HG03135 (cell line): ENCODE results near the gene LMTK2.

Source experiments
- ATAC-seq: cut with Tn5 transposase; IDR thresholded peaks from one replicate; pipeline ENCODE4 v1.9.1; 2021; ENCODE audit warnings: mild to moderate bottlenecking, moderate library complexity; ENCODE audit not compliant: unreplicated experiment

The LMTK2 gene

GRCh38 chr7:98174334-98175259 is 67.9 kb downstream of the LMTK2 start:
- ATAC-seq = no peak

DNA sequence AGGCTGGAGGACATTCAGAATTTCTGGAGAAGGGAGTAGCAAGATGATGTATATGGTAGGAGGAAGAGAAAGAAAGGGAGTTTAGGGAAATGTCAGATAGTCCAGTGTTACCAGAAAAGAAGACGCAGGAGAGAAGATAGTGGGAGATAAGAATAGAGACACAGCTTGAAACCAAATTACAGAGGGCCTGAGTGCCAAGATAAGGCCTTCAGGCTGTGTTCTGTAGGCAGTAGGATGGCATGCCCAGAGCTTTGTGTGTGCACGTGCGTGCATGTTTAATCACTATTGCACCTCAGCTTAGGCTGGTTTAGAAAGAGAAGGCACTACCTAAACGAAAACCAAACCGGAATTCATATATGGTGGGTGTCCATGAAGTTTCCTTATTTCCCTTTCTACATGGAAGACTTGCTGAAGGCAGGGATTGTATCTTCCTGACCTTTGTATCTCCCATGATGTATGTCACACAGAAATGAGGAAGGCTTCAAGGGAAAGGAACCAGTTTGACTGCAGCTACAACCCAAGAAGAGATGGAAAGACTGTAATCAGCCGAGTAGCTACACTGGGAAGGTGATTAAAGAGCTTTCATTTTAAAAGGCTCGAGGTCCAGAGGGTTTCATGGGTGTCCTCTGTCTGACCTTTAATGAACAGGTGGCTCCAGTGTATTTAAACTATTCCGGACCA is 68.7 kb downstream of the LMTK2 start:
- no peak for ATAC-seq

DNA sequence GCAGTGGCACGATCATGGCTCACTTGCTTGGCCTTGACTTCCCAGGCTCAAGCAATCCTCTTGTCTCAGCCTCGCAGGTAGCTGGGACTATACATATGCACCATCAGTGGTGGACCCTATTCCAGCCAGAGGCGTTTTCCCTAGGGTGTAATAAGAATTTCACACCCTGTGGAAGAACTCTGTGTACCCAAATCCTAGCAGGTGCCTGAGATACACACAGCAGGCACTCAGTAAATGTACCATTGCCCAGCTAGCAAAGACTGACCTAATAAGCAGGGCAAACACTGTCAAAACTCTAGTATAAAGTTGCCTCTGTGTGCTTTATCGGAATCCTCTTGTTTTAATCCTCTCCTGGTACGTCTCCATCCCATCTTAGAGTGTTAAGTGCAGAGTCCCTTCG is 70.9 kb downstream of the LMTK2 start:
- ATAC-seq = no peak

GRCh38 chr7:98178321-98178720 is 71.7 kb downstream of the LMTK2 start:
- ATAC-seq = no peak

GRCh38 chr7:98178762-98179490 is 72.3 kb downstream of the LMTK2 start:
- no peak for ATAC-seq

- ATAC-seq = no peak
Measured at GRCh38 chr7:98180751-98181150, 74.1 kb downstream of the LMTK2 start.

DNA sequence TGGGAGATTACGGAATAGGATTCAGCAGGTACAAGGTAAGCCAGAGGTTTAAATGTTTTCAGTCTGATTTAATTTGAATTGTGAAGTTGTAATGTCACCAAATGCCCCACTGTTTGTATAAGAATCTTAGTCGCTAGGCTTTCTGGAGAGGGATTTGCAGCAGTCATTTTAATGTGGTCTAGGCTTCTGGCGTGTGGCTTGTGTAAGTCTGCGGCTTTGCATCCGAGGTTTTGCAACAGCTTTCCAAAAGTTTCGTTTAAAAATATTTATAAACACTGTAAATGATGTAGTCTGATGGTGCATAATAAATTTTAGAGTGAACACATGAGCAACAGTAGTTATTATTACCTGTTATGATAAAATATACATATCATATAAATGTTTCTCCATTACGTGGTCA is 78.4 kb downstream of the LMTK2 start:
- no peak for ATAC-seq

GRCh38 chr7:98186452-98187137 is 79.9 kb downstream of the LMTK2 start:
- no peak for ATAC-seq

DNA sequence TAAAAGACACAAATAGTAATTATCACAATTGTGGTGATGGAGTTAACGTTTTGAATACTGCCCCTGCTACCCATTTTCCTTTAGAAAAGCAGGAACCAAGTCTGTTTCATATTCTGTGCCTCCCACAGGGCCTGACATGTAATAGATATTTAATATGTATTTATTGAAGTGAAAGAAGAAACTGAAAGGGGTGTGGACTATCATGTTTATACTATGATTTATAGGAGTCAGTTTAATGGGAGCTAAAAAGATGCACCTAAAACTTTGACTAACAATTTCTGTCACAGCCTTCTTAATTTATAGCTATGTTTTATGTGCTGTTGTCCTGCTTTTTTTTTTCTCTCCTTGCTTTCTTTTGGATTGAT is 80.5 kb downstream of the LMTK2 start:
- ATAC-seq = no peak

GRCh38 chr7:98189559-98189958 is 82.9 kb downstream of the LMTK2 start:
- ATAC-seq = no peak

DNA sequence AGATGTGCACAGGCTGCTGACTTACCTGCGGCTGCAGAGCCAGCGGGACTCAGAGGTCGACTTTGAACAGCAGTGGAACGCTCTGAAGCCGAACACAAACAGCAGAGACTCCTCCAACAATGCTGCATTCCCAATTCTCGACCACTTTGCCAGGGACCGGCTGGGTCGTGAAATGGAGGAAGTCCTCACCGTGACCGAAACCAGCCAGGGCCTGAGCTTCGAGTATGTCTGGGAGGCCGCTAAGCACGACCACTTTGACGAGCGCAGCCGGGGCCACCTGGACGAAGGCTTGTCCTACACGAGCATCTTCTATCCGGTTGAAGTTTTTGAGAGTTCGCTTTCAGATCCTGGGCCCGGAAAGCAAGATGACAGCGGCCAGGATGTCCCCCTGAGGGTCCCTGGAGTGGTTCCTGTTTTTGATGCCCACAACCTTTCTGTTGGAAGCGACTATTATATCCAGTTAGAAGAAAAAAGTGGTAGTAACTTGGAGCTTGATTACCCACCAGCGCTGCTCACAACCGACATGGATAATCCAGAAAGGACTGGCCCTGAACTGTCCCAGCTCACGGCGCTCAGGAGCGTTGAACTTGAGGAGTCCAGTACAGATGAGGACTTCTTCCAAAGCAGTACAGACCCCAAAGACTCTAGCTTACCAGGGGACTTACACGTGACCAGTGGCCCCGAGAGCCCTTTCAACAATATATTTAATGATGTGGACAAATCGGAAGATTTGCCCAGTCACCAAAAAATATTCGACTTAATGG is 85.2 kb downstream of the LMTK2 start:
- ATAC-seq = no peak

GRCh38 chr7:98192781-98193457 is 86.3 kb downstream of the LMTK2 start:
- ATAC-seq = no peak

DNA sequence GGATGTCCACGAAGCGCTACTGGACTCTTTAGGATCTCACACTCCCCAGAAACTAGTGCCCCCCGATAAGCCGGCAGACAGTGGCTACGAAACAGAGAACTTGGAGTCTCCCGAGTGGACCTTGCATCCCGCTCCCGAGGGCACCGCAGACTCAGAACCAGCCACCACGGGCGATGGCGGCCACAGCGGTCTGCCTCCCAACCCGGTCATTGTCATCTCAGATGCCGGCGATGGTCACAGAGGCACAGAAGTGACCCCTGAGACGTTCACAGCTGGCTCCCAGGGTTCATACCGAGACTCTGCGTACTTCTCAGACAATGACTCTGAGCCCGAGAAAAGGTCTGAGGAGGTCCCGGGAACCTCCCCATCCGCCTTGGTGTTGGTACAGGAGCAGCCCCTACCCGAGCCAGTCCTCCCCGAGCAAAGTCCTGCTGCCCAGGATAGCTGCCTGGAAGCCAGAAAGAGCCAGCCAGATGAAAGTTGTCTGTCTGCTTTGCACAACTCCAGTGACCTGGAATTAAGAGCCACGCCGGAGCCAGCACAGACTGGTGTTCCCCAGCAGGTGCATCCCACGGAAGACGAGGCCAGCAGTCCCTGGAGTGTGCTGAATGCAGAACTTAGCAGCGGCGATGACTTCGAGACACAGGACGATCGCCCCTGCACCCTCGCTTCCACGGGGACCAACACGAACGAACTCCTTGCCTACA is 87.0 kb downstream of the LMTK2 start:
- no peak for ATAC-seq

DNA sequence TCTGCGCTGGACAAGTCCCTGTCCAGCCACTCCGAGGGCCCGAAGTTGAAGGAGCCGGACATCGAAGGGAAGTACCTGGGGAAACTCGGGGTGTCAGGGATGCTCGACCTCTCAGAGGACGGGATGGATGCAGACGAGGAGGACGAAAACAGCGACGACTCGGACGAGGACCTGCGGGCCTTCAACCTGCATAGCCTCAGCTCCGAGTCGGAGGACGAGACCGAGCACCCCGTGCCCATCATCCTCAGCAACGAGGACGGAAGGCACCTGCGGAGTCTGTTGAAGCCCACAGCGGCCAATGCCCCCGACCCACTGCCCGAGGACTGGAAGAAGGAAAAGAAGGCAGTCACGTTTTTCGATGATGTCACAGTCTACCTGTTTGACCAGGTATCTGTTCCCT is 87.5 kb downstream of the LMTK2 start:
- no peak for ATAC-seq

DNA sequence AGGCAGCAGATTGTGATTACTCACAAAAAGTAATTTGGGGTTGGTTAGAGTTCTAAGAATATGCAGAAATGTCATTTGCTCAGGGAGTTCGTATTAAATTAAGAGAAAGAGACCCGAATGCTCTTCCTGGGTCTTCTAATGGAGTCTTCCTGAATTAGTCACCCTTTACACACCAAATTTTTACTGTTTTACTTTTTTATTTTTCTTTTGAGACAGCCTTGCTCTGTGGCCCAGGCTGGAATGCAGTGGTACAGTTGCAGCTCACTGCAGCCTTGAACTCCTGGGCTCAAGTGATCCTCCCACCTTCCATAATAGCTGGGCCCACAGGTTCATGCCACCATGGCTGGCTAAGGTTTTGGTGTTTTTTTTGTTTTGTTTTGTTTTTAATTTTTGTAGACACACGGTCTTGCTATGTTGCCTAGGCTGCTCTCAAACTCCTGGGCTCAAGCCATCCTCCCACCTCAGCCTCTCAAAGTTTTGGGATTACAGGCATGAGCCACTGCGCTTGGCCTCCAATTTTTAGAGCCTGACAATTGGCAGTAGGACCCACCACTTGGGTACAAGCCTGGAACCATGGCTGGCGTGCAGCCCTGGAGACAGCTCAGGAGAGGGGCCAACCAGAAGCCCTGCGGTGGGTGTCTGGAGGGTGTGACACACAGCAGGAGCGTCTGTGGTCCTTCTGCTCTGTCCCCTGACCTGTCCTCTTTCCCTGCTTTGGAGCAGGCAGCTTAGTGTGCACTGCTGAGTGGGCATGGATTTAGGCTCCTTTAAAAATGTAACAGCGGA is 88.2 kb downstream of the LMTK2 start:
- no peak for ATAC-seq

DNA sequence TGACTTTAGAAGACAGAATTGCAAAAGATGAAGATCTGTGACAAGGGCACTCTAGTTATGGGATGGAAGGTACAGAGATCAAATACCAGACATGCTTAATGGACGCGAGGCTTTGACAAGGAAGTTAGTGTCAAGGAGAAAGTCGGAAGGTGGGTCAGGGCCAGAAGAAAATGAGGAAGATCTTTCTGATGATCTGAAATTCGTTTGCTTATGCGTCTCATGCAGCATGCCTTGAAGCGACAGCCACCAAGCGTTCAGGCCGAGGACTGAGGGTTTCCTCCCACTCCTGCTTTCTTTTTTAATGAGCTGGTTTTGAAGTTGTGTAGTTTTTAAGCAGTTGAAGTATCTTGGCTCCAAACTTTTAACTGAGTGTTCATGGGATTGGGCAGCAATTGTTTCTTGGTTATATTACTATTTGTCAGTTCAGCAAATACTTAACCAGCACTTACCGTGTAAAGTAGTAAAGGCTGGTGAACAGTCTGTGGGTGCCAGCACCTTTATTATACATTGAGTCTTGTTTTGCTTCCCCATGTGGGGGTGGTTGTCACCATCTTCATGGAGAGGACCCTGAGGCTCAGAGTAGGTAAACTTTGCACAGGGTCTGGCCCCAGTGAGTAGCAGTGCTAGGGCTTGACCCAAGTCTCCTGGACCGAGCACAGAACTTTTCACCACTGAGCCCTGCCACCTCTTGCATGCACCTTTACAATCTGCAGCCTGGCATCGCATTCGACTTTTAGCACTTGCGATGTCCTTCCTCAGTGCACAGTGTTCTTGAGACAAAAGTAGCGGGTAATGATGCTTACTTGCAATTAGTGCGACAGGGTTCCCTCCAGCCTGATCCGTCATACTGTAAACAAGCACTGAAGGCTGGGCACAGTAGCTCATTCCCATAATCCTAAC is 90.3 kb downstream of the LMTK2 start:
- no peak for ATAC-seq

- ATAC-seq = no peak
Measured at GRCh38 chr7:98199131-98199530, 92.5 kb downstream of the LMTK2 start.
